Activated naive CD8-positive, alpha-beta T cell (primary cell): ENCODE results near the gene MEGF11.
"Not testable (repeated sequence)": the region's sequence is repeated elsewhere in the genome, so short reads cannot be mapped to it uniquely, and the experiment has no call there.

Experiments
- H3K27ac Mint-ChIP-seq: one replicate; pipeline ENCODE4 v1.8.0; 2021; ENCODE audit warnings: mixed read lengths
- H3K27me3 Mint-ChIP-seq: one replicate; pipeline ENCODE4 v1.8.0; 2021; ENCODE audit warnings: mixed read lengths
- H3K36me3 Mint-ChIP-seq: one replicate; pipeline ENCODE4 v1.8.0; 2021; ENCODE audit warnings: mixed read lengths
- H3K4me1 Mint-ChIP-seq: one replicate; pipeline ENCODE4 v1.8.0; 2021; ENCODE audit warnings: low read depth, mixed read lengths
- H3K4me3 Mint-ChIP-seq: one replicate; pipeline ENCODE4 v1.8.0; 2021; ENCODE audit warnings: mild to moderate bottlenecking, mixed read lengths
- H3K9me3 Mint-ChIP-seq: one replicate; pipeline ENCODE4 v1.8.0; 2021; ENCODE audit warnings: low read depth, mixed read lengths

Gene MEGF11

GRCh38 chr15:66287461-66288057, 34.0 kb upstream of the MEGF11 start:
- Mint-ChIP-seq H3K27me3 (no peaks in the 10 kb centered on the region), H3K27ac (no peak overlapping the region), H3K4me3 (no peak overlapping the region), H3K36me3 (peaks cover 2% of the 10 kb centered on the region), H3K4me1 (peaks cover 22% of the 10 kb centered on the region), H3K9me3 (no peaks in the 10 kb centered on the region)

- no peaks in the 10 kb centered on the region for H3K27me3 Mint-ChIP-seq
- H3K27ac Mint-ChIP-seq = no peak overlapping the region
- no peaks in the 10 kb centered on the region for H3K9me3 Mint-ChIP-seq
- H3K36me3 Mint-ChIP-seq = peaks cover 4% of the 10 kb centered on the region
- peaks cover 11% of the 10 kb centered on the region for H3K4me1 Mint-ChIP-seq
- H3K4me3 Mint-ChIP-seq = no peak overlapping the region
Observed at GRCh38 chr15:66285533-66286280, 32.2 kb upstream of the MEGF11 start.

- peaks cover 4% of the 10 kb centered on the region for H3K4me1 Mint-ChIP-seq
- no peak overlapping the region for H3K27ac Mint-ChIP-seq
- no peaks in the 10 kb centered on the region for H3K9me3 Mint-ChIP-seq
- H3K4me3 Mint-ChIP-seq = no peak overlapping the region
- H3K27me3 Mint-ChIP-seq = no peaks in the 10 kb centered on the region
- H3K36me3 Mint-ChIP-seq = peaks cover 2% of the 10 kb centered on the region
Observed at GRCh38 chr15:66284271-66284670, 30.7 kb upstream of the MEGF11 start.

- Mint-ChIP-seq H3K27me3 (no peaks in the 10 kb centered on the region), H3K4me1 (no peaks in the 10 kb centered on the region), H3K9me3 (no peaks in the 10 kb centered on the region), H3K4me3 (no peak overlapping the region), H3K36me3 (peaks cover 2% of the 10 kb centered on the region), H3K27ac (no peak overlapping the region)
Observed at GRCh38 chr15:66278671-66279070, 25.1 kb upstream of the MEGF11 start.

GRCh38 chr15:66278056-66278455, 24.5 kb upstream of the MEGF11 start:
- peaks cover 2% of the 10 kb centered on the region for H3K36me3 Mint-ChIP-seq
- H3K27ac Mint-ChIP-seq = no peak overlapping the region
- no peaks in the 10 kb centered on the region for H3K4me1 Mint-ChIP-seq
- H3K27me3 Mint-ChIP-seq = no peaks in the 10 kb centered on the region
- no peak overlapping the region for H3K4me3 Mint-ChIP-seq
- no peaks in the 10 kb centered on the region for H3K9me3 Mint-ChIP-seq

- Mint-ChIP-seq H3K9me3 (no peaks in the 10 kb centered on the region), H3K27ac (no peak overlapping the region), H3K4me1 (no peaks in the 10 kb centered on the region), H3K36me3 (peaks cover 2% of the 10 kb centered on the region), H3K27me3 (no peaks in the 10 kb centered on the region), H3K4me3 (no peak overlapping the region)
Observed at GRCh38 chr15:66276546-66276945, 23.0 kb upstream of the MEGF11 start.

- Mint-ChIP-seq H3K4me1 (peaks cover 6% of the 10 kb centered on the region), H3K27ac (no peak overlapping the region), H3K9me3 (no peaks in the 10 kb centered on the region), H3K27me3 (no peaks in the 10 kb centered on the region), H3K36me3 (no peaks in the 10 kb centered on the region), H3K4me3 (no peak overlapping the region)
Observed at GRCh38 chr15:66275352-66275751, 21.8 kb upstream of the MEGF11 start.

GRCh38 chr15:66270932-66271331, 17.4 kb upstream of the MEGF11 start:
- Mint-ChIP-seq H3K27me3 (peaks cover 3% of the 10 kb centered on the region), H3K27ac (no peak overlapping the region), H3K36me3 (peaks cover 3% of the 10 kb centered on the region)

GRCh38 chr15:66269326-66270090, 16.0 kb upstream of the MEGF11 start:
- peaks cover 6% of the 10 kb centered on the region for H3K4me1 Mint-ChIP-seq
- H3K27ac Mint-ChIP-seq = no peak overlapping the region
- H3K27me3 Mint-ChIP-seq = peaks cover 3% of the 10 kb centered on the region
- H3K9me3 Mint-ChIP-seq = no peaks in the 10 kb centered on the region
- peaks cover 3% of the 10 kb centered on the region for H3K36me3 Mint-ChIP-seq
- H3K4me3 Mint-ChIP-seq = no peak overlapping the region

More at GRCh38 chr15:66270932-66271331, 17.4 kb upstream of the MEGF11 start:
- Mint-ChIP-seq H3K4me3 (no peak overlapping the region), H3K9me3 (no peaks in the 10 kb centered on the region), H3K4me1 (peaks cover 6% of the 10 kb centered on the region)

GRCh38 chr15:66264859-66265513, 11.4 kb upstream of the MEGF11 start:
- Mint-ChIP-seq H3K4me3 (no peak overlapping the region), H3K4me1 (no peaks in the 10 kb centered on the region), H3K27ac (no peak overlapping the region), H3K36me3 (peaks cover 8% of the 10 kb centered on the region), H3K27me3 (peaks cover 7% of the 10 kb centered on the region), H3K9me3 (no peaks in the 10 kb centered on the region)

GRCh38 chr15:66262837-66263236, 9.3 kb upstream of the MEGF11 start:
- not testable (repeated sequence) for H3K36me3 Mint-ChIP-seq, H3K9me3 Mint-ChIP-seq, H3K4me3 Mint-ChIP-seq, H3K4me1 Mint-ChIP-seq, H3K27ac Mint-ChIP-seq, H3K27me3 Mint-ChIP-seq

- Mint-ChIP-seq H3K4me1 (no peaks in the 10 kb centered on the region), H3K9me3 (no peaks in the 10 kb centered on the region), H3K4me3 (no peak overlapping the region), H3K36me3 (peaks cover 5% of the 10 kb centered on the region), H3K27me3 (peaks cover 13% of the 10 kb centered on the region), H3K27ac (no peak overlapping the region)
Observed at GRCh38 chr15:66261056-66261455, 7.5 kb upstream of the MEGF11 start.

GRCh38 chr15:66256692-66257091, 3.1 kb upstream of the MEGF11 start:
- no peaks in the 10 kb centered on the region for H3K9me3 Mint-ChIP-seq
- peaks cover 30% of the 10 kb centered on the region for H3K27me3 Mint-ChIP-seq
- H3K27ac Mint-ChIP-seq = no peak overlapping the region
- peaks cover 13% of the 10 kb centered on the region for H3K4me1 Mint-ChIP-seq
- H3K4me3 Mint-ChIP-seq = no peak overlapping the region
- H3K36me3 Mint-ChIP-seq = no peaks in the 10 kb centered on the region

- peaks cover 14% of the 10 kb centered on the region for H3K4me1 Mint-ChIP-seq
- peaks cover 36% of the 10 kb centered on the region for H3K27me3 Mint-ChIP-seq
- no peaks in the 10 kb centered on the region for H3K36me3 Mint-ChIP-seq
- peak overlapping the region; percentile 54 for H3K4me3 Mint-ChIP-seq
- H3K27ac Mint-ChIP-seq = no peak overlapping the region
- H3K9me3 Mint-ChIP-seq = no peaks in the 10 kb centered on the region
Observed at GRCh38 chr15:66254951-66255676, 1.6 kb upstream of the MEGF11 start.
